NCI-H1417 treated with DMSO at 0.1 percent for 48 hours (cell line): Measurements from ENCODE around the gene UPB1.
"Not testable (repeated sequence)": the region's sequence is repeated elsewhere in the genome, so short reads cannot be mapped to it uniquely, and the experiment has no call there.

Experiments
- DNase-seq: peaks from one replicate; lab custom pipeline; 2025; lab: John Stamatoyannopoulos, UW

Gene UPB1

GRCh38 chr22:24532075-24532474 lies 36.9 kb downstream of the UPB1 start:
- DNase-seq = no peak

DNA sequence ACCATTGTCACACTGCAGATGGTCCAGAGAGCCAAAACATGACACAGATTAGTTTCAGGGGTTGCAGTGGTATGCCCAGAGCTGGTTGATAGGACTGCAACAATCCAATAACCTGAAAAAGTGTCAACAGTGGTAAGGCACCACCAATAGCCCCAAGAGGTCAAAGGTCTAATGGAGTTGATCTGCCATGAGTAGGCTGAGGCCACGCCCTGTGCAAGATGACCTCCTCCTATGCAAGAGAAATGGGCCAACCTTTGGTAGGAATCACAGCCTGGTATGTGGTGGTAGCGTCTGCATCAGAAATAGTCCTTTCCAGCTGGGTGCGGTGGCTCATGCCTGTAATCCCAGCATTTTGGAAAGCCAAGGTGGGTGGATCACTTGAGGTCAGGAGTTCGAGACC lies 40.2 kb downstream of the UPB1 start:
- no peak for DNase-seq

DNA sequence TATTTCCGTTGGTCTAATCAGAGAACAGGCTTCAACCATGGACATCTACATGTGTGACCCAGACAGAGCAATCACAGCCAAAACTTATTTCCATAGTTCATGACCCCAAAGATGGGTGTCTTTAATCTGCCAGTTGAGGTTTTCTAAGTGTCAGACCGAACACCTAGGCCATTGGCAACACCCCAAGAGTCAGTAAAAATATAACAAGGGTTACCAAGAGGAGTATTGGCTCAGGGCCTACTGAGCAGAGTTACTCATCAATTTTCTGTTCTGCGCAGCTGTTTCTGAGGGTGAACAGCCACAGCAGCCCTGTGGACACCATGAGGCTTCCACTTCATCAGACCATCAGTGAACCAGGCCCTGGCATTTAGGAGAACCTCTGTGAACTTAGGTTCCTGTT lies 41.0 kb downstream of the UPB1 start:
- no peak for DNase-seq

DNA sequence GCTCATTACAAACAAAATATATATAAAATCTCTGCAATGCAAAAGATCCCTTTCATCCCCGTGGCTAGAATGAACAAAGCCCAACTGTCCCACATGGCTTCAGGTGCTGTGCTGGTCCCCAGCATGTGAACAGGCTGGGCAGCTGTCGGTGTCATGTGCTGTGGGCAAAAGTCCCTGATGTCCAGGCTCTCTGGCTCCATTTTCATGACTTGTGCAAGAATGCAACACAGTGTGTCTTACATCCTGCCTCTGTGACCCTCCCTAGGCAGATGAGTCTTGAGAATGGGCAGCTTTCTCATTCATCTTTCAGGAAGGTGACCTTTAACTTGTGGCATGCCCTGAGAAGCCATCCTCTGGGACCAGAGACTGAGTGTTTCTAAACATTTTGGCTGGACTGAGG lies 45.3 kb downstream of the UPB1 start:
- DNase-seq = no peak

DNA sequence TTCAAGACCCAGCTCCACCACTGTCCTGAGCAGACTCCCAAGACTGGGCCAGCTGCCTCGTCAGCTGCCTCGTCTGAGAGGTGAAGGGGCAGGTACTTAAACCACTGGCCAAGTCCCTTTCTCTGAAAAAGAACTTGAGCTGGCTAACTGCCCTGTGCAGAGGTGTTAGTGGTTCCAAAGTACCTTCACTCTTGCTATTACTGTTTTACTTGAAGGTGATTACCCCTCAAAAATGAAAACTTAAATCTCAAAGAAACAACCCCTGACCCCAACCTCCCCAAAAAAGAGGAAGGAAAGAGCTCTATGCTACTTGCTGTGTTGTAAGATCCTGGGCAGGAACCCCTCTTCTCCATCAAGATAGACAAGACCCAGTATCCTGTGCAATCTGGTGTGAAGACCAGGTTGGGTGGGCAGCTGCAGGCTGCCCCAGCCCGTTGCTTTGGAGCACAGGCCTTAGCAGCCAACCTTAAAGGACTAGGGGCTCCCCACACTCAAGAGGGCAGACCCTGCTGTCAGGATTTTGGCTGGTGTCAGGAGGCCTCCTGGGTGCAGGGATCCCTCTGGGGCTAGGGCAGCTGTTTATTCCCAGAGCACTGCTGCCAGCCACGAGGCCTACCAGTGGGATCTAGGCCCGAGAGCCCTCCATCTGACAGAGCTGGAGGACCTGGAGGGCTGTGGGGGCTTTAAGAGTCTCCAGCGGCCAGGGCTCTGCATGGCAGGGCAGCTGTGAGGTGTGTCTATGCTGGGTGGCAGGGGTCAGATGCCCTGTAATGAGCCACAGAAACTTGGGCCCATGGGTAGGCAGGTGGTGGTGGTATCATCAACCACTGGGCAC lies 46.8 kb downstream of the UPB1 start:
- DNase-seq = no peak

DNA sequence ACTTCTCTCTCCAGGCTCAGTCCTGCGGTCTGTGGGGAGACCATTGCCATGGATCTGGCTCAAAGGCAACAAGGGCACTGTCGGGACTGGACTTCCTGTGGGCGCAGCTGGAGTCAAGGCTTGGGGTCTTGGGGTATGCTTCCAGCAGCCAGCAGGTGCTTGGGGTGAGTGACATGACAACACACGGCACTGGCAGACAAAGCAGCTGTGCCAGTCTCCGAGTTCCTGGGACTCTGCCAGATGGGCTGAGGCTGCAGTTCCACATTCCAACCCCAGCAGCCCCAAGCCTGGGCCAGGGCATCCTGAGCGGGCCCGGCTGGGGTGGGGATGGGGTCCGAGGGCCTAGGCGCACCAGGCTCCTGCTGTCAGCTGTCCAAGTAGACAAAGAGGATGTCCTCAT lies 47.5 kb downstream of the UPB1 start:
- DNase-seq = no peak

DNA sequence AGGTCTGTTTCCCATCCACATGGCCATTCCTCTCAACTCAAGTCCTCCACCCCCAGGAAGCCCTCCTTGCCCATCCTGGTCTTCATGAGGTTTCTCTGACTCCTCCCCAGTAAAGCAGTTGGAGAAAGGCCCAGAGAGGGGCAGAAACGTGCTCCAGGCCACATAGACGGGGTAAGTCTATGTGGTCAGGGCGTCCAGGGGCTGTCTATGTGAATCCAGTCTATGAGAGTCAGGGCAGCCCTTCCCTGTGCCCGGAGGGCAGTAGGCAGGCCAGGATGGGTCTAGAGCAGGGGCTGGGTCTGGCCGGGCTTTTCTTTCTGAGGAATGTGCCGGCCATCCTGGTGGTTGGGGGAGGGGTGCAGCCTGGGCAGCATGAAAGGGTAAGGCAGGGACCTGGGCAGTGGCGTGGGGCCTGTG lies 48.1 kb downstream of the UPB1 start:
- no peak for DNase-seq

DNA sequence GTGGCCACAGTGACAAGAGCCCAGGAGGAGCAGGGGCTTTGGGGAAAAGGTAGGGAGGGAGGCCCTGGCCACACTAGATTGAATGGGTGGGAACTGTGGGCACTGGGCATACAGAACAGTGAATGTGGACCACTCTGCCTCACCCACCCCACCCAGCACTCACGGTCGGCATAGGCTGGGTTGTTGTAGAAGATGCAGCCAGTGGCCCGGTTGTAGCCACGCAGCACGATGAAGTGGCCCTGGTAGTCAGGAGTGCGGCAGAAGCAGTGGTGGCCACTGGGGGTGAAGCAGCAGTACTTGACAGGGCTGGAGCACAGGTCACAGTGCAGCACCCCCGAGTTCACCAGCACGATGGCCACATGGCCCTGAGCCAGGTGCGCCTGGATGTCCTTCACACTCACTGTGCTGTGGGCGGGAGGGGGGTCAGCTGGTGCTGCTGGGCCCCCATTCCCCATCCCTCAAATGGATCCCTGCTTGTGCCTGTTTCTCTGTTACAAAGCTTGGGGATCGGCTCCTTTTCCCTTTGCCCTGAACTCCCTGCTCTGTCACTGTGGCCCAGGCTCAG lies 48.6 kb downstream of the UPB1 start:
- no peak for DNase-seq

GRCh38 chr22:24548812-24549211 lies 53.7 kb downstream of the UPB1 start:
- DNase-seq = no peak

- no peak for DNase-seq
Observed at GRCh38 chr22:24550028-24550901, 55.1 kb downstream of the UPB1 start.

GRCh38 chr22:24550902-24551435 lies 55.8 kb downstream of the UPB1 start:
- no peak for DNase-seq

- DNase-seq = not testable (repeated sequence)
Observed at GRCh38 chr22:24552503-24553286, 57.6 kb downstream of the UPB1 start.

GRCh38 chr22:24553597-24554312 lies 58.6 kb downstream of the UPB1 start:
- no peak for DNase-seq

GRCh38 chr22:24554313-24555164 lies 59.4 kb downstream of the UPB1 start, which contains the start of gene GUCD1:
GUCD1 (minus strand) TSS chr22:24555138; CDS start chr22:24554991, 147 bp downstream.
- no peak for DNase-seq

DNA sequence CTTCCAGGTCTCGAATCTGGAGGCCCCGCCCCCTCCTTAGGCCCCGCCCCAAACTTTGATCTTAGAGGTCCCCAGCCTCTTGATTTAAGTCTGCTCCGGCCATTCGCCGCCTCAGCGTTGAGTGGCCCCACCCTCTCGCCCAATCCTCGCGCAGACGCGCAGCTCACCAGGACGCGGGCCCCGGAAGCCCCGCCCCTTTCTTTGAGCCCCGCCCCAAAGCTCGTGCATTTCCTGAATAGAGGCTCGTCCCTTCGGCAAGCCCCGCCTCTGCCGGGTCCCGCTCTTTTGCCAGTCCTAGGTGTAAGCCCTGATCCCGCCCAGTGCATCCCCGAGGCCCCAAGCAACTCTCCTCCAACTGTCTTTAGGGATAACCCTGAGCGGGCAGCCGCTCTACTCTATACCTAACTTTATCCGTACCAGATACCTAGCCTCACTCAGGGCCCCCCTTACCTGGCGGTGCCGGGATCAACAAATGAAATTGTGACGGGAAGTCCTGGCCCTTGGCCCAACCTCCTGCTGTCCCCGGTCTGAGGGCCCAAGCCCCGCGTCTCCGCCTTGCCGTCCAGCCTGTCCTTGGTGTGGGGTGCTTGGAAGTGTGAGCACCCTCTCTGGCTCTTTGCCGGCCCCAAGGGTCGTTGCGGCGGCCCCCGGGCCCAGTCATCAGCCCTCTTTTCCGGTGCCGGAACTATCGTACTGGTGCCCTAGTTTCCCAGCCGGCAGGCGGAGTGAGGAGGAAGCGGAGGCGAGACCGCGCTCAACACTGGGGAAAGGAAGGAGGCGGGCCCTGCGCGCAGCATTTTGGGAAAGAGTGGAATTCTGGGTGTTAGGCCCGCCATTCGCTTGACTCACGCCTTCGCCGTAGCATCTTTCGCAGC lies 60.3 kb downstream of the UPB1 start, which contains the start of gene SNRPD3:
SNRPD3 (plus strand) TSS at position 835 of the 875 bp plus-strand sequence. CDS start 1,676 bp downstream, outside the sequence.
- DNase-seq = peak; percentile 73

DNA sequence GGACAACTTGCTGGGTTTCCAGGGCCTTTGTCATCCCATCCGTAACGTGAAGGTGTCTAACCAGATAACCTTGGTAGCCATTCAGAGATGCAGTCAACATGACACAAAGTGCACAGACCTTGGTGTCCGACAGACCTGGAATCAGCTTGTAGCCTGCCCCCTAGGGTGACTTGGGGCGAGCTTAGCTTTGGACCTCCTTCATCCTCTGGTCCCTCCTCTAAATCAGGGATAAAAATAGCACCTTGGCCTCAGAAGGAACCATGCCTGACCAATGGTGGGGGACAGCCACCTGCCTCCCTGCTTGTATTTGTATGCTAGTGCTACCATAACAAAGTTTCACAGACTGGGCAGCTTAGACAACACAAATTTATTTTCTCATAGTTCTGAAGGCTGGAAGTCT lies 64.3 kb downstream of the UPB1 start:
- DNase-seq = no peak

DNA sequence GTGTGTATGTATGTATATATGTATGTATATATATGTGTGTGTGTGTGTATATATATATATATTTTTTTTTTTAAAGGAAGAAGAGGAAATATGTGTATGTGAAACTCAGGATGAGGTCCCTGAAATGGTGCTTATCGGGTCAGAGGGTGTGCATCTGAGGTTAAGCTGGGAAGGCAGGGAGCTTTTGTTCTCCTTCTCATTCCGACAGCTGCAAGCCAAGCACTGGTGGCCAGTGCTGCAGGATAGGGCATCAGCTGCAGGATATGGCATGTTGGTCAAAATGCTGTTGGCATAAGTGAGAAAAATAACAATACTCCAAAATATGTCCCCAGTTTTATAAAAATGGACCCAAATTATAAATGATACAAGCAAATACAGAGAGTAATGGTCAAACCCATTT lies 68.1 kb downstream of the UPB1 start:
- no peak for DNase-seq

GRCh38 chr22:24564376-24565058 lies 69.4 kb downstream of the UPB1 start:
- DNase-seq = no peak
